HG03439 (cell line): Measurements from ENCODE around the gene EYA2.
"Not testable (repeated sequence)": the region's sequence is repeated elsewhere in the genome, so short reads cannot be mapped to it uniquely, and the experiment has no call there.

Experiments
- ATAC-seq: cut with Tn5 transposase; IDR thresholded peaks from one replicate; pipeline ENCODE4 v1.9.1; 2021; ENCODE audit warnings: mild to moderate bottlenecking, moderate library complexity; ENCODE audit not compliant: unreplicated experiment

The EYA2 gene

GRCh38 chr20:46894579-46894958 is at the start of gene EYA2:
Gene EYA2, plus strand, starts transcription at chr20:46894843. Its CDS starts 95,168 bp downstream, at chr20:46990011.
- ATAC-seq: no peak

- ATAC-seq: no peak
These were observed 49.7 kb upstream of the EYA2 start for GRCh38 chr20:46844965-46845364.

GRCh38 chr20:46849269-46849668 is 45.4 kb upstream of the EYA2 start:
- no peak for ATAC-seq

- ATAC-seq: no peak
These were observed 44.9 kb upstream of the EYA2 start for GRCh38 chr20:46849751-46850150.

- no peak for ATAC-seq
These were observed 44.2 kb upstream of the EYA2 start for GRCh38 chr20:46850416-46850815.

- ATAC-seq: no peak
These were observed 43.7 kb upstream of the EYA2 start for GRCh38 chr20:46850896-46851295.

GRCh38 chr20:46851746-46852145 is 42.9 kb upstream of the EYA2 start:
- ATAC-seq: no peak

- ATAC-seq: no peak
These were observed 42.3 kb upstream of the EYA2 start for GRCh38 chr20:46852313-46852712.

GRCh38 chr20:46853926-46854325 is 40.7 kb upstream of the EYA2 start:
- no peak for ATAC-seq

GRCh38 chr20:46857061-46857831 is 37.4 kb upstream of the EYA2 start:
- no peak for ATAC-seq

GRCh38 chr20:46865824-46866223 is 28.8 kb upstream of the EYA2 start:
- no peak for ATAC-seq

GRCh38 chr20:46870041-46870440 is 24.6 kb upstream of the EYA2 start:
- no peak for ATAC-seq

GRCh38 chr20:46872328-46873211 is 22.1 kb upstream of the EYA2 start:
- ATAC-seq: no peak

- ATAC-seq: no peak
These were observed 19.6 kb upstream of the EYA2 start for GRCh38 chr20:46875059-46875458.

- ATAC-seq: no peak
These were observed 15.3 kb upstream of the EYA2 start for GRCh38 chr20:46879386-46879785.

GRCh38 chr20:46879963-46880362 is 14.7 kb upstream of the EYA2 start:
- not testable (repeated sequence) for ATAC-seq

- ATAC-seq: no peak
These were observed 10.8 kb upstream of the EYA2 start for GRCh38 chr20:46883892-46884291.

- no peak for ATAC-seq
These were observed 4.0 kb upstream of the EYA2 start for GRCh38 chr20:46890682-46891081.

- ATAC-seq: no peak
These were observed 1.6 kb upstream of the EYA2 start for GRCh38 chr20:46893051-46893450.

- no peak for ATAC-seq
These were observed 615 bp upstream of the EYA2 start for GRCh38 chr20:46893877-46894578.
